GM12872 (cell line): Measurements from ENCODE around the gene XXYLT1.

Experiments
- TF ChIP-seq, protein P1 (sequence below): IDR thresholded peaks from 3 replicates; pipeline ENCODE4 v1.5.1; 2011; ENCODE audit warnings: low read depth, mild to moderate bottlenecking, low read length, moderate library complexity; ENCODE audit not compliant: insufficient read depth

Gene XXYLT1

DNA sequence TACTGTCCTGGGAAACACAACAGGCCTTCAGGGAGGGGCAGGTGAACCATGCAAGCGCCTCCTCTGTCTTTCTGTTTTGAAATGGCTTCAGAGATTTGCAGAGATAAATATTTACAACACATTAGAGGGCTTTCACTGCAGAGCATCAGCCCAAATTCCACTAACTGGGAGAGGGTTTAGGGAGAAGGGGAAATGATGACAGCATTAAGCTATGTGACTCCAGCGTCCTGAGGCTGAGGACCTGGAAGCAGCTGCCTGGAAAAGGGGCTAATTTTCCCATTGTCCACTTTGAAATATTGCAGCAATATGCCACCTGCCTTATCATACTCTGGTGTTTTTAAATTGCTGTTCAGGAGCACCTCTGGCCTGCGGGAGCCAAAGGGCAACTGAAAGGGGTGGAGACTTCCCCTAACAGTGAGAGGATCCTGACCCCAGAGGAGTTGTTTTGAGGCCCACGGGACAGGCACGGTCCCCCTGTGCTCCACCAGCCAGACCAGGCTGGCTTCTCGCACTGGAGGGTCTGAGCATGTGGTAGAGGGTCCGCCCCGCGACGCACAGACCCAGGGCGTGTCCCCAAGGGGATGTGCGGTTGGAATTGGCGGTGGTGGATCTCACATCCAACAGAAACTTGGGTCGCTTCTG is 110.6 kb downstream of the XXYLT1 start:
- TF ChIP-seq, protein P1, sequence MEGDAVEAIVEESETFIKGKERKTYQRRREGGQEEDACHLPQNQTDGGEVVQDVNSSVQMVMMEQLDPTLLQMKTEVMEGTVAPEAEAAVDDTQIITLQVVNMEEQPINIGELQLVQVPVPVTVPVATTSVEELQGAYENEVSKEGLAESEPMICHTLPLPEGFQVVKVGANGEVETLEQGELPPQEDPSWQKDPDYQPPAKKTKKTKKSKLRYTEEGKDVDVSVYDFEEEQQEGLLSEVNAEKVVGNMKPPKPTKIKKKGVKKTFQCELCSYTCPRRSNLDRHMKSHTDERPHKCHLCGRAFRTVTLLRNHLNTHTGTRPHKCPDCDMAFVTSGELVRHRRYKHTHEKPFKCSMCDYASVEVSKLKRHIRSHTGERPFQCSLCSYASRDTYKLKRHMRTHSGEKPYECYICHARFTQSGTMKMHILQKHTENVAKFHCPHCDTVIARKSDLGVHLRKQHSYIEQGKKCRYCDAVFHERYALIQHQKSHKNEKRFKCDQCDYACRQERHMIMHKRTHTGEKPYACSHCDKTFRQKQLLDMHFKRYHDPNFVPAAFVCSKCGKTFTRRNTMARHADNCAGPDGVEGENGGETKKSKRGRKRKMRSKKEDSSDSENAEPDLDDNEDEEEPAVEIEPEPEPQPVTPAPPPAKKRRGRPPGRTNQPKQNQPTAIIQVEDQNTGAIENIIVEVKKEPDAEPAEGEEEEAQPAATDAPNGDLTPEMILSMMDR, result no peak

DNA sequence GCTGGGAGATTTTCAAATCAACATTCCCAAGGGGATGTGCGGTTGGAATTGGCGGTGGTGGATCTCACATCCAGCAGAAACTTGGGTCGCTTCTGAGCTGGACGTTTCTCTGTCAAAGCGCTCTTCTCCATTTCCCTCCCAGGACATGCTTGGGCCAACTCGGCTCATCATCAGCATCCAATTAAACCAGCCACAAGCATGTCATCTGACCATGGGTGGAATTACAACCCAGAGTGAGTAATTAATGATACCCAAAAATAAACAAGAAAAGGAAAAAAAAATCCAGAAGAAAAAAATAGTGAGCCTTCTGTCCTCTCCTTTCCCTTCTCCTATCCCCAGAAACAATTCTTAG is 111.2 kb downstream of the XXYLT1 start:
- TF ChIP-seq, protein P1, result no peak

DNA sequence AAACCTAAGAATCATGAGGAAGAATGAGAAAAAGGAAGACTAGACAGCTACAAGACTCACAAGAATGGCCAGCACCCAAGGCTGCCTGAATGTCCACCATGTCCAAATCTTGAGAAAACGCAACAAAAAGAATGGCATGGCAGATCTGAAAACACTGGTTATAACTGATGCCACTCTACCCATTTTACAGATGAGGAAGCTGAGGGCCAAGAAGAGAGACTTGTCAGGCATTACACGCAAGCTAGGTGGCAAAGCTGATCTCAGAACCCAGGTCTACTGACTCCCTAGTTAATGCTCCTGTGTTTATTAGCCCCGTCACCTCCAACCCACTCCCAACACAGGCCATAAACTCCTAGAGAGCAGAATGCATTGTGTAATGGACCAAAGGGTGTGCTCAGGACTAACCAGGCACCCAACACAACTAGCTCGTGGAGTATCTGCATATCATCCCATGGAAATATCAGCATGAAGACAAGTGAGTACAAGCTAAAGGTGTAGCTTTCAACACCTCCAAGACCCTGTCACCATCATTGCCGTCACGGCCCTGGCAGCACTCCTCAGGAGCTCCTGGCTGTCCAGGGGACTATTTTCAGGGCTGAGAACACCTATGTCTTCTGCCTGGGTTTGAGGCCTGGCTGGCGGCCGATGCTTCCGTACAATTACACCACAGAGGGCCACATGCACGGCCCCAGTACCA is 111.7 kb downstream of the XXYLT1 start:
- TF ChIP-seq, protein P1, result no peak

DNA sequence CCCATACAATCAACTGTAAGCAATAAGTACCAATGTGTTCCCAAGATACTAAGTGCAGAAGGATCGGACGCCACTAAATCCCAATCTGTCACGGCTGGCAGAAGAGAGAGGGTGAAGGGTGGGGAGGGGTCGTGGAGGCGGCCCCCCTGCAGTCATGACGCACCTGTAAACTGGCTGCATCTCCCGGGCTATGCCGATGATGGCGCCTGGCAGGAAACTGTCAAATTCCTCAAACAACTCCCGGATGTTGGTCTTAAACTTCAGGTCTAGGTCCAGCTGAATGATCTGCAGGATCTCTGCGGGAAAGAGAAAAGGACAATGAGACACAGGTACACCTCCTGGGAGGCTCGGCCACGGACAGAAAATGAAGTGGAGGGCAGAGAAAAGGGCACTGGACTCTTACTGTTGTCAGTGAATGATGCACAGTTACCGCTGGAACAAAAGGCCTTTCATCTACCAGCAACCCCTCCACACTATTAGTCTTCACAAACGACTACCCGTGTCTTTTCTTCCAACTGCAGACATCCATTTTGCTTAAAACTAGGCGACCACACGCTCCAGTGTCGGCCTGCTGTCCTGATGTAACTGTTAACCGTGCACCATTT is 114.6 kb downstream of the XXYLT1 start:
- TF ChIP-seq, protein P1, result no peak

DNA sequence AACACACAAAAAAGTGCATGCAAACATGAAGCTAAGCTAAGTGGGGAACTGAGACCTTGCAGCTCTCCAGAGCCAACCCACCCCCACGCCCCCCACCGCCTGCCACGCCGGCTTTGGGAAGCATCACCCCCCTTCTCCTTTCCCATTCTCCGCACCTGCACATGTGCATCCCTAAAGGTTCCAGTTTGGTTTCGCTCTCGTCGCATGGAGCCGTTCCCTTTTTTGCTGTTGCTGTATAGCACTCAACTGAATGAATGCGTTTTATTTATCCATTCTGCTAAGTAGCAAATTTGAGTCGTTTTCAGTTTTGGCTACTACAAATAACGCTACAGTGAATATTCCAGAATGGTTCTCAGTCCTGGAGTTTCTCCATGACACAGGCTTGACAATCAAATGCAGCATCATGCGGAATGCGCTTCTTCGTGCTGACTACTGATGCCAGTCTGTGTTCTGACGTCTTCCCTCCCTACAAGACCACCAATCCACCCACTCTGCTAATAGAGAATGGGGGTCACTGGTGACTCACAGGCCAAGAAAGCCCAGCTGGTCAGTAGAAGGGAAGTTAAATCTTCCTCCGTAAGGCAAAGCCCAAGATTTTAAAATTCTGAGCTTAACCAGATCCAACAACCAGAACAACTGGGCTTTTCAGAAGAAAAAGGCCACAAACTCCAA is 115.3 kb downstream of the XXYLT1 start:
- TF ChIP-seq, protein P1, result no peak

DNA sequence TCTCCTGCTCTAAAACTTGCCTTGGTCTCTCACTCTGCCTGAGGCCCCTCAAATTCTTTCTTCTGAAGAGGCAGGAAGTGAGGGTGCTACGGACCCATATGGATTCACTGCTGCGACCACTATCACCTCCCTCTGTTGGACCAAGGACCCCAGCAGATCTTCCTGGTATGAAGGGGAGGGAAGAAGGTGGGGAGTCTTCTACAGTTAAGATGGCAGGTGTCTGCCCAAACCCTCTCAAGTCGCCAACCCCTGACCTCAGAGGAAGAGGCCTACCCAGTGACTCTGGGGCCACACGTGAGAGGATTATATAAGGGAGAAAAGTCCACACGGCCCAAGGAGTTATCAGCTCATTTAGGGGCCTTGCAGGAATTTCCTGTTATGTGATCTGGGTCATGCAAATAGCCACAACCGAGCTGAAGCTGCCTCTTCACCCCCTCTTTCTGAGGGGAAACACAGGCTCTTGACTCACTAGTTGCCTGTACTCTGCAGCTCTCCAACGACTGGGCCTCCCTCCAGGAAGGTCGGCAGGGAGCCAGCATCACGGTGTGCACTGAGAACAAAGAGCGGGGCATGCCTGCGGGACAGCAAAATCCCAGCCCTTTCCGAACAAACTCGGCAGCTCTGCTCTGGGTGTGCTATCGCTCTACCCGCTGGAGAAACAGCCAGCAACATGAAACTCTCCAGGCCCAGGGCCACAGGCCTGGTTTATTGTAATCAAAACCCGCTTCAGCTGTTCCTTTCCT is 116.0 kb downstream of the XXYLT1 start:
- TF ChIP-seq, protein P1, result no peak

DNA sequence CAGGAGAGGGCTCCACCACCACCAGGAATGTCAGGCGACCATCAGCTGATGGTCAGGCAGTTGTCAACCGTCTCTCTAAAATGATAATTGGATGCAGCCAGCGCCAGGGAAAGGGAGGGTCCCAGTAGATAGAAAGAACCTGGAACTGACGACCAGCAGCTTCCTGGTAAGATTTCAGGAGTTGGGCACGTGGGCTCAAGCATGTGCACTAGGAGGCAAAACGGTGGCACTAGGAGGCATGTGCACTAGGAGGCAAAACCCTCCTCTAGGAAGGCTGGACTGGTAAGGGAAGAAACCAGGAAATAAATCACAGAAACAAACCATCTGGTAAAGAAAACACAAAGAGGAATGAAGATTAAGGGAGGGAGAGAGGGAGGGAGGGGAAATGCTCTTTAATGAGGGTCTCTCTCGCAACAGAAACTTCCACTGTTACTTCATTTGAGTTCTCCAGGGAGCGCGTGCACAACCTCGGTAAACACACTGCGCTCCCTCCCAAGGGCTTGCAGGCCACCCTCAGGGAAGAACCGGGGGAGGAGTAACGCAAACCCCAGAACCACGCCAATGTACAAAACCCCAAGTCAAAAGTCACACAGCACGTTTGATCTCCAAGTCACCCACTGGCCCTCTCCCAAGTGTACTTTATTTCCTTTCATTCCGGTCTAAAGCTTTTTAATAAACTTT is 116.7 kb downstream of the XXYLT1 start:
- TF ChIP-seq, protein P1, result no peak
